ENCODE results near the gene WWOX. TPM values are rescaled to one million over a fixed set of nuclear protein-coding genes. Genes with fewer than 3 reads are reported as not detected.
A peak's percentile ranks its signal among the peaks of the same experiment; 100 is the strongest.

Gene WWOX
- total RNA-seq, 1 donor from 2014 or later: 16.7 TPM

GRCh38 chr16:78100112-78100467, 636 bp downstream of the WWOX start:
- peaks cover 9 to 15% (median 10%) of the 10 kb centered on the region in 3 donors for H3K4me1 ChIP-seq (ENCODE audit: control insufficient read depth in 3 of 3, insufficient read depth in 3 of 3, low read length in 3 of 3)
- peak overlapping the region; percentile 91 to 92 (median 91) for H3K9ac ChIP-seq (ENCODE audit: low read depth in 1 of 3, low read length in 3 of 3)
- H3K27ac ChIP-seq (ENCODE audit: low read depth, low read length): peak overlapping the region; percentile 87
- H3K36me3 ChIP-seq (ENCODE audit: control insufficient read depth in 3 of 3, insufficient read depth in 3 of 3, low read length in 3 of 3): no peaks in the 10 kb centered on the region
- peak overlapping the region; percentile 84 to 98 (median 98) for H3K4me3 ChIP-seq (ENCODE audit: low read length in 3 of 3)
- peaks cover 0 to under 1% (median 0%) of the 10 kb centered on the region in 3 donors for H3K9me3 ChIP-seq (ENCODE audit: control insufficient read depth in 3 of 3, low read length in 3 of 3)
- no peaks in the 10 kb centered on the region for H3K27me3 ChIP-seq (ENCODE audit: control insufficient read depth in 3 of 3, insufficient read depth in 3 of 3, low read length in 3 of 3)

- Histone ChIP-seq H3K27me3 (ENCODE audit: control insufficient read depth in 3 of 3, insufficient read depth in 3 of 3, low read length in 3 of 3) (no peaks in the 10 kb centered on the region), H3K4me1 (ENCODE audit: control insufficient read depth in 3 of 3, insufficient read depth in 3 of 3, low read length in 3 of 3) (peaks cover 9 to 15% (median 10%) of the 10 kb centered on the region in 3 donors), H3K9me3 (ENCODE audit: control insufficient read depth in 3 of 3, low read length in 3 of 3) (no peaks in the 10 kb centered on the region), H3K36me3 (ENCODE audit: control insufficient read depth in 3 of 3, insufficient read depth in 3 of 3, low read length in 3 of 3) (no peaks in the 10 kb centered on the region), H3K4me3 (ENCODE audit: low read length in 3 of 3) (no peak overlapping the region), H3K27ac (ENCODE audit: low read depth, low read length) (no peak overlapping the region), H3K9ac (ENCODE audit: low read depth in 1 of 3, low read length in 3 of 3) (no peak overlapping the region)
These were observed 2.7 kb downstream of the WWOX start for GRCh38 chr16:78102122-78102660.

- H3K9ac ChIP-seq (ENCODE audit: low read depth in 1 of 3, low read length in 3 of 3): no peak overlapping the region
- H3K27ac ChIP-seq (ENCODE audit: low read depth, low read length): no peak overlapping the region
- H3K9me3 ChIP-seq (ENCODE audit: control insufficient read depth in 3 of 3, low read length in 3 of 3): no peaks in the 10 kb centered on the region
- H3K4me1 ChIP-seq (ENCODE audit: control insufficient read depth in 3 of 3, insufficient read depth in 3 of 3, low read length in 3 of 3): peaks cover 9 to 15% (median 10%) of the 10 kb centered on the region in 3 donors
- H3K27me3 ChIP-seq (ENCODE audit: control insufficient read depth in 3 of 3, insufficient read depth in 3 of 3, low read length in 3 of 3): no peaks in the 10 kb centered on the region
- H3K4me3 ChIP-seq (ENCODE audit: low read length in 3 of 3): no peak overlapping the region
- H3K36me3 ChIP-seq (ENCODE audit: control insufficient read depth in 3 of 3, insufficient read depth in 3 of 3, low read length in 3 of 3): no peaks in the 10 kb centered on the region
These were observed 3.4 kb downstream of the WWOX start for GRCh38 chr16:78102865-78103264.

GRCh38 chr16:78105517-78105916, 6.1 kb downstream of the WWOX start:
- no peaks in the 10 kb centered on the region for H3K27me3 ChIP-seq (ENCODE audit: control insufficient read depth in 3 of 3, insufficient read depth in 3 of 3, low read length in 3 of 3)
- H3K9ac ChIP-seq (ENCODE audit: low read depth in 1 of 3, low read length in 3 of 3): no peak overlapping the region
- no peak overlapping the region for H3K27ac ChIP-seq (ENCODE audit: low read depth, low read length)
- peaks cover 0 to 1% (median 0%) of the 10 kb centered on the region in 3 donors for H3K36me3 ChIP-seq (ENCODE audit: control insufficient read depth in 3 of 3, insufficient read depth in 3 of 3, low read length in 3 of 3)
- peaks cover 0 to 4% (median 2%) of the 10 kb centered on the region in 3 donors for H3K4me1 ChIP-seq (ENCODE audit: control insufficient read depth in 3 of 3, insufficient read depth in 3 of 3, low read length in 3 of 3)
- H3K9me3 ChIP-seq (ENCODE audit: control insufficient read depth in 3 of 3, low read length in 3 of 3): no peaks in the 10 kb centered on the region
- H3K4me3 ChIP-seq (ENCODE audit: low read length in 3 of 3): no peak overlapping the region

- Histone ChIP-seq H3K4me3 (ENCODE audit: low read length in 3 of 3) (no peak overlapping the region), H3K36me3 (ENCODE audit: control insufficient read depth in 3 of 3, insufficient read depth in 3 of 3, low read length in 3 of 3) (peaks cover 0 to 4% (median 2%) of the 10 kb centered on the region in 3 donors), H3K27me3 (ENCODE audit: control insufficient read depth in 3 of 3, insufficient read depth in 3 of 3, low read length in 3 of 3) (no peaks in the 10 kb centered on the region), H3K4me1 (ENCODE audit: control insufficient read depth in 3 of 3, insufficient read depth in 3 of 3, low read length in 3 of 3) (peaks cover 0 to 4% (median 0%) of the 10 kb centered on the region in 3 donors), H3K27ac (ENCODE audit: low read depth, low read length) (no peak overlapping the region), H3K9ac (ENCODE audit: low read depth in 1 of 3, low read length in 3 of 3) (no peak overlapping the region), H3K9me3 (ENCODE audit: control insufficient read depth in 3 of 3, low read length in 3 of 3) (no peaks in the 10 kb centered on the region)
These were observed 7.2 kb downstream of the WWOX start for GRCh38 chr16:78106686-78107085.

- H3K27me3 ChIP-seq (ENCODE audit: control insufficient read depth in 3 of 3, insufficient read depth in 3 of 3, low read length in 3 of 3): no peaks in the 10 kb centered on the region
- no peak overlapping the region for H3K27ac ChIP-seq (ENCODE audit: low read depth, low read length)
- peaks cover 0 to 4% (median 2%) of the 10 kb centered on the region in 3 donors for H3K36me3 ChIP-seq (ENCODE audit: control insufficient read depth in 3 of 3, insufficient read depth in 3 of 3, low read length in 3 of 3)
- H3K9me3 ChIP-seq (ENCODE audit: control insufficient read depth in 3 of 3, low read length in 3 of 3): no peaks in the 10 kb centered on the region
- peaks cover 0 to 2% (median 0%) of the 10 kb centered on the region in 3 donors for H3K4me1 ChIP-seq (ENCODE audit: control insufficient read depth in 3 of 3, insufficient read depth in 3 of 3, low read length in 3 of 3)
- H3K4me3 ChIP-seq (ENCODE audit: low read length in 3 of 3): no peak overlapping the region
- H3K9ac ChIP-seq (ENCODE audit: low read depth in 1 of 3, low read length in 3 of 3): no peak overlapping the region
These were observed 9.0 kb downstream of the WWOX start for GRCh38 chr16:78108451-78108850.

GRCh38 chr16:78113258-78113657, 13.8 kb downstream of the WWOX start:
- Histone ChIP-seq H3K9me3 (ENCODE audit: control insufficient read depth in 3 of 3, low read length in 3 of 3) (no peaks in the 10 kb centered on the region), H3K9ac (ENCODE audit: low read depth in 1 of 3, low read length in 3 of 3) (no peak overlapping the region), H3K27me3 (ENCODE audit: control insufficient read depth in 3 of 3, insufficient read depth in 3 of 3, low read length in 3 of 3) (no peaks in the 10 kb centered on the region), H3K36me3 (ENCODE audit: control insufficient read depth in 3 of 3, insufficient read depth in 3 of 3, low read length in 3 of 3) (peaks cover 0 to 6% (median 2%) of the 10 kb centered on the region in 3 donors), H3K27ac (ENCODE audit: low read depth, low read length) (no peak overlapping the region), H3K4me3 (ENCODE audit: low read length in 3 of 3) (no peak overlapping the region), H3K4me1 (ENCODE audit: control insufficient read depth in 3 of 3, insufficient read depth in 3 of 3, low read length in 3 of 3) (no peaks in the 10 kb centered on the region)

GRCh38 chr16:78115659-78116058, 16.2 kb downstream of the WWOX start:
- H3K27me3 ChIP-seq (ENCODE audit: control insufficient read depth in 3 of 3, insufficient read depth in 3 of 3, low read length in 3 of 3): no peaks in the 10 kb centered on the region
- no peak overlapping the region for H3K9ac ChIP-seq (ENCODE audit: low read depth in 1 of 3, low read length in 3 of 3)
- H3K4me3 ChIP-seq (ENCODE audit: low read length in 3 of 3): no peak overlapping the region
- peaks cover 2 to 12% (median 4%) of the 10 kb centered on the region in 3 donors for H3K36me3 ChIP-seq (ENCODE audit: control insufficient read depth in 3 of 3, insufficient read depth in 3 of 3, low read length in 3 of 3)
- H3K9me3 ChIP-seq (ENCODE audit: control insufficient read depth in 3 of 3, low read length in 3 of 3): no peaks in the 10 kb centered on the region
- H3K27ac ChIP-seq (ENCODE audit: low read depth, low read length): no peak overlapping the region
- H3K4me1 ChIP-seq (ENCODE audit: control insufficient read depth in 3 of 3, insufficient read depth in 3 of 3, low read length in 3 of 3): no peaks in the 10 kb centered on the region

- Histone ChIP-seq H3K27me3 (ENCODE audit: control insufficient read depth in 3 of 3, insufficient read depth in 3 of 3, low read length in 3 of 3) (no peaks in the 10 kb centered on the region), H3K4me3 (ENCODE audit: low read length in 3 of 3) (no peak overlapping the region), H3K9ac (ENCODE audit: low read depth in 1 of 3, low read length in 3 of 3) (no peak overlapping the region), H3K9me3 (ENCODE audit: control insufficient read depth in 3 of 3, low read length in 3 of 3) (no peaks in the 10 kb centered on the region), H3K4me1 (ENCODE audit: control insufficient read depth in 3 of 3, insufficient read depth in 3 of 3, low read length in 3 of 3) (no peaks in the 10 kb centered on the region), H3K36me3 (ENCODE audit: control insufficient read depth in 3 of 3, insufficient read depth in 3 of 3, low read length in 3 of 3) (peaks cover 0 to 11% (median 4%) of the 10 kb centered on the region in 3 donors), H3K27ac (ENCODE audit: low read depth, low read length) (no peak overlapping the region)
These were observed 17.5 kb downstream of the WWOX start for GRCh38 chr16:78116946-78117345.

GRCh38 chr16:78117391-78117790, 17.9 kb downstream of the WWOX start:
- no peak overlapping the region for H3K27ac ChIP-seq (ENCODE audit: low read depth, low read length)
- H3K4me3 ChIP-seq (ENCODE audit: low read length in 3 of 3): no peak overlapping the region
- no peaks in the 10 kb centered on the region for H3K9me3 ChIP-seq (ENCODE audit: control insufficient read depth in 3 of 3, low read length in 3 of 3)
- no peaks in the 10 kb centered on the region for H3K4me1 ChIP-seq (ENCODE audit: control insufficient read depth in 3 of 3, insufficient read depth in 3 of 3, low read length in 3 of 3)
- peaks cover 0 to 11% (median 4%) of the 10 kb centered on the region in 3 donors for H3K36me3 ChIP-seq (ENCODE audit: control insufficient read depth in 3 of 3, insufficient read depth in 3 of 3, low read length in 3 of 3)
- no peak overlapping the region for H3K9ac ChIP-seq (ENCODE audit: low read depth in 1 of 3, low read length in 3 of 3)
- no peaks in the 10 kb centered on the region for H3K27me3 ChIP-seq (ENCODE audit: control insufficient read depth in 3 of 3, insufficient read depth in 3 of 3, low read length in 3 of 3)
